Fibroblast of villous mesenchyme (primary cell): Measurements from ENCODE around the gene HOOK2. TPM values are rescaled to one million over a fixed set of nuclear protein-coding genes. Genes with fewer than 3 reads are reported as not detected.

Experiments used
- DNase-seq: peaks from one replicate; pipeline ENCODE4 v3.0.0-alpha.2; 2010; ENCODE audit warnings: low read depth
- H3K4me3 ChIP-seq: 2 replicates; pipeline ENCODE4 v1.5.1; 2011; ENCODE audit warnings: low read depth, mild to moderate bottlenecking, low read length
- CTCF ChIP-seq: IDR thresholded peaks from 2 replicates; pipeline ENCODE4 v1.5.1; 2012; ENCODE audit warnings: low read depth, mild to moderate bottlenecking, low read length; ENCODE audit not compliant: insufficient read depth
- total RNA-seq: library from RNA; depleted of rRNA; stranded (reverse); fragments of >200 nt; gene quantifications from 2 replicates; pipeline ENCODE4 v1.2.3, GENCODE V29; 2012

Gene HOOK2
- total RNA-seq, 1 donor: 15.1 TPM

- no peak for TF ChIP-seq CTCF
- H3K4me3 ChIP-seq: peak overlapping the region; percentile 77
- DNase-seq: peak; percentile 55
Measured at GRCh38 chr19:12792051-12792852, 16.9 kb upstream of the HOOK2 start.

GRCh38 chr19:12791345-12792050 lies 16.1 kb upstream of the HOOK2 start, which contains the start of gene JUNB:
Gene JUNB (plus strand): TSS chr19:12791486. CDS start chr19:12791772, 286 bp downstream.
- peak; percentile 98 for DNase-seq
- H3K4me3 ChIP-seq: peak within 1 kb of the TSS; percentile 77
- peak; percentile 2 for TF ChIP-seq CTCF

- no peak for DNase-seq
- TF ChIP-seq CTCF: no peak
- H3K4me3 ChIP-seq: peak overlapping the region; percentile 77
Measured at GRCh38 chr19:12790628-12791344, 15.4 kb upstream of the HOOK2 start.

GRCh38 chr19:12789904-12790619 lies 14.7 kb upstream of the HOOK2 start:
- TF ChIP-seq CTCF: no peak
- peak; percentile 98 for DNase-seq
- peak overlapping the region; percentile 77 for H3K4me3 ChIP-seq

GRCh38 chr19:12789098-12789903 lies 13.9 kb upstream of the HOOK2 start:
- TF ChIP-seq CTCF: no peak
- H3K4me3 ChIP-seq: peak overlapping the region; percentile 77
- DNase-seq: peak; percentile 55
